OCI-M2 (cell line): Measurements from ENCODE around the gene RTTN.
"Not testable (repeated sequence)": the region's sequence is repeated elsewhere in the genome, so short reads cannot be mapped to it uniquely, and the experiment has no call there.

Experiments used
- DNase-seq: peaks from one replicate; lab custom pipeline; 2025; ENCODE audit not compliant: unreplicated experiment; lab: John Stamatoyannopoulos, UW

The RTTN gene

GRCh38 chr18:70205421-70206397, at the start of gene RTTN:
Gene RTTN, minus strand, starts transcription at chr18:70205687. Its CDS starts 29 bp downstream, at chr18:70205658.
- peak; percentile 73 for DNase-seq

DNA sequence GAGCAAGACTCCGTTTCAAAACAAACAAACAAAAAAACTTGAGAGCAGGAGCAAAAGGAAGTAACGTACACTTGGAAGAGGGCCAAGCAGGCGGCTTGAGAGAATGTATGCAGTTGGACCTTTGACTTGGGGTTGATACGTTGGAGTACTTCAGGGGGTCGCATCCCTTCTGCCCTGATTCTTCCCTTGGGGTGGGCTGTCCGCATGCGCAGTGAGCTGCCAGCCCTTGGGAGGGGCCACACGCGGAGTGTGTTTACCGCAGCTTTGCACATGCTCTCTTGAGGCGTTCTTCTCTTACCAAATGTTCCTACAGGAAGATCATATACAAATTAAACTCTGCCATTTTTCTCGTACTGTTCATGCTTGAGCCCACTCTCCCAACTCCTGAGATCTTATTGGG, 45.3 kb upstream of the RTTN start:
- no peak for DNase-seq

GRCh38 chr18:70249861-70250260, 44.4 kb upstream of the RTTN start:
- DNase-seq = not testable (repeated sequence)

- DNase-seq = no peak
Measured at GRCh38 chr18:70249118-70249517, 43.6 kb upstream of the RTTN start.

GRCh38 chr18:70246061-70246466, 40.6 kb upstream of the RTTN start:
- no peak for DNase-seq

GRCh38 chr18:70243131-70243929, 37.8 kb upstream of the RTTN start:
- no peak for DNase-seq

- DNase-seq = not testable (repeated sequence)
Measured at GRCh38 chr18:70236921-70237320, 31.4 kb upstream of the RTTN start.

DNA sequence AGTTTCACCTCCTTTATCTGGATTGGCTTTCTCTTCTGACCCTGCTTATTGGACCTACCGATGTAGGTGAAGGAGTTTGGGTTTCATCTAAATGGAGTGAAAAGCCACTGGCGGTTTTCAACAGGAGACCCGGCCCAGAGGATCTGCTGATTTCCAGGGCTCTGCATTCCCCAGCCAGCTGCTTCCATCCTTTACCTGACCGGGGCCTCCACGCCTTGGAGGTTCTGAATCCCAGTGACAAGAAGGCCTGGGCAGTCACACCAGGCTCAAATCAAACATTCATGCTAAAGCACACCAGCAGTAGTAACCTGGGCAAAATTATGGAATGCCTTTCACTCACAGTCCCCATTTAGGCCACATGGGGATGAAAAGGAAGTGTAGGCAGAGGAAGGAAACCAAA, 30.0 kb upstream of the RTTN start:
- no peak for DNase-seq

DNA sequence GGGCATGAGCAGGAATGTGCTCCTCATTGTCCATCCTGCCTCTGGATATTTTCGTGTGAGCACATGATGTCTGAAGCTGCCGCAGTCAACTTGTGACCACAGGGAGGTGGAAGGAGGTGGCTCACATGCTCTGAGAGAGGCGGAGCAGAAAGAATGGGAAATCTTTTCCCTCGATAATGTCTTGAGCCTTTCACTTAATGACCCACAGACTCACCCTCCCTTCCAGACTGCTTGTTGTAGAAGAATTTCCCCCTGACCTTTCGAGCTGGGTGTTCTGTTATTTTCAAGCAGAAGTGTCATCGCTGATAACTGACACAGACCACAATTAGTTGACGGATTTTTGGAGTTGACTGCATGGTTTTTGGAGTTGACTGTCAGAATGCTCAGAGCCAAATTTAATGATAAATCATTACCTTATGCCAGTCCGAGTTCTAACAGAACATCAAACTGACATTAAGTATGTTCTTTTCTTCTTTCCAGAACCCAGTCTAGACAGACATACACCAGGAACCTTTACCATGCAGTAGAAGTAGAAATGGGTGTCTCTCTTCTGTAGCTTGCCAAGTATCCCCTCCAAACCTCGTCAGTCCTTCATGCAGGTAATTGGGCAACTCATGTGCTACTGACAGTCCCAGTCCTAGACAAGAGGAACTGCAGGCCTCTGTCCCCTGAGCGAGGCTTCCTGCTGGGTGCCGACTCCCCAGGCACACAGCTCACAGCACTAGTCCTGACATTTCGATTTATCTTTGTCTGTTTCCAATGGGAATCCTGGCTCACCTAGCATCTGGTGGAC, 29.4 kb upstream of the RTTN start:
- DNase-seq = no peak

DNA sequence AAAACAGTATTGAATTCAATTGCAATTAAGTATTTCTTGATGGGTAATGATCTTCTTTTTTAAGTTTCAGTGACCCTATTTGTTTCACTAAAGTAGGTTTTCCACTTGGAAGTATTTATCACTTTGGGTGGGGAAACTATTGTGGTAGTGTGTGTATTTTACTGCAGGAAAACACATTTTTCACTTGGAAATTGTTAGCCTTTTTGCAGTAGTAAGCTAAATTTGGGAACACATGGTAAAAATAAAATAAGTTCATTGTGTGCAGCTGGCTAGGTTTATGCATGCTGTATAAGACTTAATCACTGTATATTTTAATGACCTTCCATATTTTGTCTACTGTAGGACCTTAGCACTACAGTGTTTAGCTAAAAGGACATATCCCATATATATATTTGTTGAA, 28.5 kb upstream of the RTTN start:
- no peak for DNase-seq

DNA sequence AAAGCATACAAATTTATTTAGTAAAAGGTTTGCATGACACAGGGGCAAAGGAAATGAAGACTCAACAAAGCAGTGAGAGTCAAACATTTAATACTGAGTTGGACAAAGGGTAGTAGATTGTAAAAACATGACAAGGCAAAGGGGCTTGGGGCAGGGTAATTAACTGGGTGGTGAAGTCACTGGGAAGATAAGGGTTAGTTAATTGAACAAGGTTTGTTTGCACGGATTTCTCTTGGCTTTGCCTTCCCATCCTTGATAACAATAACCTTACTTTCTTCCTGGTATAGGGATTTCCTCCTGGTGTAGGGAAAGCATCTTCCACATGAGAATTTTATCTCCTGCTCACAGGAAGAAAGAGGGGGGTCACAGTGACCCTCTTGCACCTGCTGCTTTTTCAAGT, 26.8 kb upstream of the RTTN start:
- no peak for DNase-seq

GRCh38 chr18:70229639-70230038, 24.2 kb upstream of the RTTN start:
- DNase-seq = no peak

GRCh38 chr18:70228536-70228935, 23.0 kb upstream of the RTTN start:
- DNase-seq = no peak

- DNase-seq = no peak
Measured at GRCh38 chr18:70227438-70227837, 22.0 kb upstream of the RTTN start.

DNA sequence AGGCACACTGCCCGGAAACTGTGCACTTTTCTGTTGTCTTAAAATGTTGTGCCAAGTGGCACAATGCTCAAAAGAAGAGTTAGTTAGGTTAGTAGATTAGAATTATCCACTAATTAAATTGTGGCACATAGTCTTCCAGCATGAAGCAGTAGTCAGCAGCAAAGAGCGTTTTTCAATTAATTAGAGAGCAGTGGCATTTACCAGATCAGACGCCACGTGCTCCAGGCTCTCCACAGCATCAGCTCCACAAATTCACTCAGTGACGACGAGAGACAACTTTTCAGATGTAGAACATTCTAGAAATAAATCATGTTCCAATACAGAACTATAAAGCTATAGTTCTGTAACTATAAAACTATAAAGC, 16.4 kb upstream of the RTTN start:
- DNase-seq = no peak

GRCh38 chr18:70221156-70221914, 15.8 kb upstream of the RTTN start:
- DNase-seq = no peak

GRCh38 chr18:70220628-70221027, 15.1 kb upstream of the RTTN start:
- no peak for DNase-seq

DNA sequence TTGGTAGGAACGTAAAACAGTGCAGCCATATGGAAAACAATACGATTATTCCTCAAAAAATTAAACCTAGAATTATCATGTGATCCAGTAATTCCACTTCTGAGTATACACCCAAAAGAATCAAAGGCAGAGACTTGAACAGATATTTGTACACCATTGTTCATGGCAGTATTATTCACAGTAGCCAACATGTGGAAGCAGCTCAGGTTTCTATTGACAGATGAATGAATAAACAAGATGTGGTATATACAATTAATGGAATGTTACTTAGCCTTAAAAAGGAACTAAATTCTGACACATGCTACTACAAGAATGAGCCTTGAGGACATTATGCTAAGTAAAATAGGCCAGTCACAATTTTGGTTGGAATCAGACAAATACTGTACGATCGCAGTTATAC, 14.2 kb upstream of the RTTN start:
- no peak for DNase-seq

GRCh38 chr18:70216788-70217187, 11.3 kb upstream of the RTTN start:
- no peak for DNase-seq

- no peak for DNase-seq
Measured at GRCh38 chr18:70207181-70207580, 1.7 kb upstream of the RTTN start.

- no peak for DNase-seq
Measured at GRCh38 chr18:70200286-70200685, 5.2 kb downstream of the RTTN start.
